Measurements from ENCODE around the gene HK1.
"Not testable (repeated sequence)": the region's sequence is repeated elsewhere in the genome, so short reads cannot be mapped to it uniquely, and the experiment has no call there.

The HK1 gene

GRCh38 chr10:69281507-69282413 lies 3.5 kb downstream of the HK1 start:
- H3K4me3 ChIP-seq (ENCODE audit: low read depth, low read length), result no peak overlapping the region
- no peak for TF ChIP-seq CTCF (IDR thresholded peaks at IDR 0.05; ENCODE audit: insufficient read depth, low read depth, low read length, missing control alignments)
- no peak for DNase-seq (ENCODE audit: low read depth)

DNA sequence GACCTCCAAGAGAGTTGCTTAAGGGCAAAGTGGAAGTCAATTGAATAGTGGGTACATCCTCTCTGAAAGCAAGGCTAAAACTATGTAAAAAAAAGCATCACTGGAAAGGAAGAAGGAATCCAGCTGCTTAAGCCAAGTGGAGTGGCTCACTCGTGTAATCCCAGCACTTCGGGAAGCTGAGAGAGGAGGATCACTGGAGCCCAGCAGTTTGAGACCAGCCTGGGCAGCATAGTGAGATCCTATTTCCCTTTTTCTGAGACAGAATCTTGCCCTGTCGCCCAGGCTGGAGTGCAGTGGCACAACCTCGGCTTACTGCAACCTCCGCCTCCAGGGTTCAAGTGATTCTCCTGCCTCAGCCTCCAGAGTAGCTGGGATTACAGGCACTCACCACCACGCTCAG lies 6.1 kb downstream of the HK1 start:
- not testable (repeated sequence) for H3K4me3 ChIP-seq (ENCODE audit: low read depth, low read length); DNase-seq (ENCODE audit: low read depth)

DNA sequence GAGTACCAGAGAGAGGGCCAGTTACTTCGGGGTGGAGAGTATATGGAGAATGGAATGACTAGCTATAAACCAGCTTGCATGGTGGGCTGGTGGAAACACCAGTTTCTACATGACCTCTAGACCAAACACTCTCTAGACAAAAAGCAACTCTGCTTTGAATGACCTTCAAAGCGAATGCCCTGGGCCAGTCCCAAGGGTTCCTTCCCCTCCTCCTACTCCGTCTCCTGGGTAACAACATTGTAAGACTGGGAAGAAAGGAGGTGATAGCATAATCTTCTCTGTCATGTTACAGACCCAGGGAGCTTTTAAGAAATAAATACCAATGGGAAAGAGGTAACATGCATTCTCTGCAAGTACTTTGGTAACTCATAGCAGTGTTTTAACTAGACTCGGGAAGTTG lies 7.4 kb downstream of the HK1 start:
- DNase-seq (ENCODE audit: low read depth), result no peak
- TF ChIP-seq CTCF (IDR thresholded peaks at IDR 0.05; ENCODE audit: insufficient read depth, low read depth, low read length, missing control alignments), result no peak
- H3K4me3 ChIP-seq (ENCODE audit: low read depth, low read length), result no peak overlapping the region

DNA sequence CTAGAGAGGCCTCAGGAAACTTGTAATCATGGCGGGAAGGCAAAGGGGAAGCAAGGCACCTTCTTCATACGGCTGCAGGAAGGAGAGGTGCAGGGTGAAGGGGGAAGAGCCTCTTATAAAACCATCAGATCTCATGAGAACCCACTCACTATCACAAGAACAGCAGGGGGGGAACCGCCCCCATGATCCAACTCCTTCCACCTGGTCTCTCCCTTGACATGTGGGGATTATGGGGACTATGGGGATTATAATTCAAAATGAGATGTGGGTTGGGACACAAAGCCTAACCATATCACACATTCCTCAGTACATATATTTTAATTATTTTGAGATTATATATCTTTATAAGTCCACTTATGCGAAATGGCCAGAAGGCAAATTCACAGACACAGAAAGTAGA lies 8.9 kb downstream of the HK1 start:
- DNase-seq (ENCODE audit: low read depth), result no peak
- no peak overlapping the region for H3K4me3 ChIP-seq (ENCODE audit: low read depth, low read length)
- no peak for TF ChIP-seq CTCF (IDR thresholded peaks at IDR 0.05; ENCODE audit: insufficient read depth, low read depth, low read length, missing control alignments)

DNA sequence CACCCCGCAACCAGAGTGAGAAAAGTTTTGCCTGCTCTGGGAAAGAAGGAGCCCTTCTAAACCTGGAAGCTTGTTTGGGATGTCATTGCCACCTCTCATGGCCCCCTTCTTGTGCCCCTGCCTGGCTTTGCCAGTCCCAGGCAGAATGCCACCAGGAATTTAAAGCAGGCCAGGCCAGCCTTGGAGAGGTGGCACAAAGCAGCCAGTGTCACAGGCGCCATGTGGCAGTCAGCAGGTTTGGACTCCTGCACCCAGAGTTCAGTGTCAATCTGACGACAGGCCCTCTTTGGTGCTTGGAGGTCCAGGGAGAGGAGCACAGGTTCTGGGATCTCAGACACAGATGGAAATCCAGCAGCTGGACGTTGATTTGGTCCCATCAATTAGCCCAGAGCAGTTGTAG lies 12.7 kb downstream of the HK1 start:
- H3K4me3 ChIP-seq (ENCODE audit: low read depth, low read length), result no peak overlapping the region
- no peak for DNase-seq (ENCODE audit: low read depth)
- TF ChIP-seq CTCF (IDR thresholded peaks at IDR 0.05; ENCODE audit: insufficient read depth, low read depth, low read length, missing control alignments), result no peak

GRCh38 chr10:69292459-69292858 lies 14.2 kb downstream of the HK1 start:
- no peak overlapping the region for H3K4me3 ChIP-seq (ENCODE audit: low read depth, low read length)
- no peak for DNase-seq (ENCODE audit: low read depth)
- TF ChIP-seq CTCF (IDR thresholded peaks at IDR 0.05; ENCODE audit: insufficient read depth, low read depth, low read length, missing control alignments), result no peak

DNA sequence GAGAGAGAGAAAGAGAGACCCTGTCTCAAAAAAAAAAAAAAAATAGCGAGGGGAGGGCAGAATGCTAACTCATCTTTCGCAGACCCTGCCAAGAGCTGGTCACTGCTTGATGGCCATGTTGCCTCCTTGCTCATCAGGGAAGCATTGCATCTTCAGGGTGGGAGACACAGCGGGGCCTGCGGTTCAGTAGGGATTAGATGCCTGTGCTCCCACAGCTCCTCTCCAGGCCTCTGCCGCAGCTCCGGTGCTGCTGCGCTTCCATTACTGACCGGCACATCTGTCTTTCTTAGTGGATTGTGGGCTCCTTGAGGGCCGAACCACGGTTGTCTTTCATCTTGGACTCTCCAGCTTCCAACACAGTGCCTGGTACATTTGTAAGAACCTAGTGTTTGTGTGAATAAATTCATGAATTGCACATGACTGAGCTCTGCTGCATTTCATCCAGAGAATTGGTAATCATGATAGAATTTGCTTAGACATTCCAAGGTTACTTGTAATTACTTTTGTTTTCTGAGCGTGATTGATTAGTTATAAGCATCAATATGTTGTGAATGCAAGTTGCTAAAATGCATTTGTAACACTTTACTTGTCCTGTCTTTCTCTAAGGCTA lies 16.8 kb downstream of the HK1 start:
- no peak for TF ChIP-seq CTCF (IDR thresholded peaks at IDR 0.05; ENCODE audit: insufficient read depth, low read depth, low read length, missing control alignments)
- DNase-seq (ENCODE audit: low read depth), result no peak
- H3K4me3 ChIP-seq (ENCODE audit: low read depth, low read length), result no peak overlapping the region

Data from GM12865 (cell line).